HG03175 (cell line): ENCODE data around the gene NRSN2.
"Not testable (repeated sequence)": the region's sequence is repeated elsewhere in the genome, so short reads cannot be mapped to it uniquely, and the experiment has no call there.

ENCODE experiments used
- ATAC-seq: cut with Tn5 transposase; IDR thresholded peaks from one replicate; pipeline ENCODE4 v1.9.1; 2021; ENCODE audit warnings: mild to moderate bottlenecking, moderate library complexity; ENCODE audit not compliant: unreplicated experiment

NRSN2 gene

GRCh38 chr20:372543-373082 is 25.7 kb downstream of the NRSN2 start:
- not testable (repeated sequence) for ATAC-seq

GRCh38 chr20:373171-373890 is 26.4 kb downstream of the NRSN2 start:
- ATAC-seq = no peak

- no peak for ATAC-seq
Measured at GRCh38 chr20:375265-375889, 28.5 kb downstream of the NRSN2 start.

- no peak for ATAC-seq
Measured at GRCh38 chr20:376089-376488, 29.2 kb downstream of the NRSN2 start.

- ATAC-seq = no peak
Measured at GRCh38 chr20:376750-377149, 29.8 kb downstream of the NRSN2 start.

GRCh38 chr20:377578-377977 is 30.7 kb downstream of the NRSN2 start:
- ATAC-seq = not testable (repeated sequence)

GRCh38 chr20:378961-379336 is 32.0 kb downstream of the NRSN2 start:
- no peak for ATAC-seq

GRCh38 chr20:380763-381580 is 34.1 kb downstream of the NRSN2 start:
- peak; percentile 57 for ATAC-seq

GRCh38 chr20:381581-382290 is 34.8 kb downstream of the NRSN2 start:
- peak; percentile 72 for ATAC-seq

- ATAC-seq = peak; percentile 2
Measured at GRCh38 chr20:382291-383115, 35.6 kb downstream of the NRSN2 start.

- ATAC-seq = no peak
Measured at GRCh38 chr20:383889-384288, 37.0 kb downstream of the NRSN2 start.

- no peak for ATAC-seq
Measured at GRCh38 chr20:384723-385122, 37.8 kb downstream of the NRSN2 start.

- no peak for ATAC-seq
Measured at GRCh38 chr20:385448-385847, 38.5 kb downstream of the NRSN2 start.

- not testable (repeated sequence) for ATAC-seq
Measured at GRCh38 chr20:386634-387033, 39.7 kb downstream of the NRSN2 start.

- ATAC-seq = no peak
Measured at GRCh38 chr20:387520-387919, 40.6 kb downstream of the NRSN2 start.

- ATAC-seq = no peak
Measured at GRCh38 chr20:388034-388994, 41.4 kb downstream of the NRSN2 start.

- ATAC-seq = no peak
Measured at GRCh38 chr20:389220-389619, 42.3 kb downstream of the NRSN2 start.

- no peak for ATAC-seq
Measured at GRCh38 chr20:391041-391711, 44.3 kb downstream of the NRSN2 start.
